NCI-H2029 treated with DMSO at 0.1 percent for 48 hours (cell line): ENCODE data around the gene EPS8L3.
"Not testable (repeated sequence)": the region's sequence is repeated elsewhere in the genome, so short reads cannot be mapped to it uniquely, and the experiment has no call there.

Experiments
- DNase-seq: peaks from one replicate; lab custom pipeline; 2025; lab: John Stamatoyannopoulos, UW

Gene EPS8L3

GRCh38 chr1:109764561-109765482 is 1.1 kb upstream of the EPS8L3 start:
- DNase-seq, result no peak

- DNase-seq, result no peak
Measured at GRCh38 chr1:109762821-109763645, 690 bp downstream of the EPS8L3 start.

- no peak for DNase-seq
Measured at GRCh38 chr1:109762039-109762585, 1.6 kb downstream of the EPS8L3 start.

- DNase-seq, result no peak
Measured at GRCh38 chr1:109761227-109762038, 2.3 kb downstream of the EPS8L3 start.

- DNase-seq, result no peak
Measured at GRCh38 chr1:109760581-109761226, 3.0 kb downstream of the EPS8L3 start.

- no peak for DNase-seq
Measured at GRCh38 chr1:109759513-109760334, 4.0 kb downstream of the EPS8L3 start.

GRCh38 chr1:109757936-109758786 is 5.6 kb downstream of the EPS8L3 start:
- no peak for DNase-seq

GRCh38 chr1:109756848-109757521 is 6.7 kb downstream of the EPS8L3 start:
- no peak for DNase-seq

- DNase-seq, result not testable (repeated sequence)
Measured at GRCh38 chr1:109756325-109756724, 7.4 kb downstream of the EPS8L3 start.

GRCh38 chr1:109754738-109755137 is 9.0 kb downstream of the EPS8L3 start:
- no peak for DNase-seq

GRCh38 chr1:109751531-109752260 is 12.0 kb downstream of the EPS8L3 start:
- no peak for DNase-seq

- DNase-seq, result no peak
Measured at GRCh38 chr1:109750920-109751319, 12.8 kb downstream of the EPS8L3 start.

GRCh38 chr1:109750241-109750882 is 13.4 kb downstream of the EPS8L3 start:
- DNase-seq, result no peak

- no peak for DNase-seq
Measured at GRCh38 chr1:109749221-109749620, 14.5 kb downstream of the EPS8L3 start.

- DNase-seq, result not testable (repeated sequence)
Measured at GRCh38 chr1:109748311-109748710, 15.4 kb downstream of the EPS8L3 start.

- DNase-seq, result no peak
Measured at GRCh38 chr1:109740615-109741373, 22.9 kb downstream of the EPS8L3 start, which contains the start of gene GSTM3. TSS of gene GSTM3 (minus strand) at chr1:109741038. CDS start at chr1:109740287, 751 bp downstream.
